Caco-2 (cell line): Measurements from ENCODE around the gene KIF26B. TPM values are rescaled to one million over a fixed set of nuclear protein-coding genes. Genes with fewer than 3 reads are reported as not detected.
A peak's percentile ranks its signal among the peaks of the same experiment; 100 is the strongest.

Experiments used
- BruUV-seq: library from RNA; stranded (reverse); fragments of 400-500 nt; replicated peaks from 2 replicates; lab custom pipeline; 2021; lab: Mats Ljungman, UMichigan
- CTCF ChIA-PET: fragments of 300-600 bp; sonication (Branson Sonifier 250); formaldehyde crosslinking; loops from one replicate; lab custom pipeline; 2022; ENCODE audit warnings: antibody characterized with exemption; lab: Charles Lee
- POLR2A ChIA-PET: fragments of 300-600 bp; sonication (Branson Sonifier 250); formaldehyde crosslinking; loops from one replicate; lab custom pipeline; 2022; ENCODE audit warnings: antibody characterized with exemption; lab: Charles Lee
- DNase-seq, 2 experiments: peaks; one replicate each; pipeline versions ENCODE4 v3.0.0 to v3.0.0-alpha.2; 2020 to 2022
- H3K27me3 ChIP-seq: replicated peaks from 2 replicates; pipeline ENCODE4 v1.6.0; 2011; ENCODE audit warnings: low read length; ENCODE audit not compliant: control insufficient read depth, insufficient read depth
- H3K36me3 ChIP-seq: 2 replicates; pipeline ENCODE4 v1.5.1; 2011; ENCODE audit warnings: low read length; ENCODE audit not compliant: control insufficient read depth, insufficient read depth
- H3K4me1 ChIP-seq: fragments of 250-450 bp; sonication (Bioruptor Pico); 2 replicates; pipeline ENCODE4 v1.5.1; 2020; ENCODE audit warnings: mild to moderate bottlenecking
- H3K4me3 ChIP-seq: 2 replicates; pipeline ENCODE4 v1.5.1; 2011; ENCODE audit warnings: low read depth, mild to moderate bottlenecking, control low read depth, low read length
- H3K9me3 ChIP-seq: fragments of 250-450 bp; sonication (Bioruptor Pico); 2 replicates; pipeline ENCODE4 v1.5.1; 2020; ENCODE audit warnings: mild to moderate bottlenecking, moderate library complexity
- H3K27ac Mint-ChIP-seq: one replicate; pipeline ENCODE4 v1.8.0; 2022; ENCODE audit warnings: mixed read lengths; ENCODE audit not compliant: unreplicated experiment
- H3K27me3 Mint-ChIP-seq: one replicate; pipeline ENCODE4 v1.8.0; 2022; ENCODE audit warnings: mixed read lengths; ENCODE audit not compliant: insufficient read depth, unreplicated experiment
- H3K36me3 Mint-ChIP-seq: one replicate; pipeline ENCODE4 v1.8.0; 2022; ENCODE audit warnings: mild to moderate bottlenecking, mixed read lengths; ENCODE audit not compliant: insufficient read depth, unreplicated experiment
- H3K4me1 Mint-ChIP-seq: one replicate; pipeline ENCODE4 v1.8.0; 2022; ENCODE audit warnings: low read depth, mixed read lengths; ENCODE audit not compliant: unreplicated experiment
- H3K4me3 Mint-ChIP-seq: one replicate; pipeline ENCODE4 v1.8.0; 2022; ENCODE audit warnings: mild to moderate bottlenecking, moderate library complexity, mixed read lengths; ENCODE audit not compliant: unreplicated experiment
- H3K9me3 Mint-ChIP-seq: one replicate; pipeline ENCODE4 v1.8.0; 2022; ENCODE audit warnings: mixed read lengths; ENCODE audit not compliant: unreplicated experiment
- intact Hi-C: fragments of 100-400 bp; cut with micrococcal nuclease; formaldehyde crosslinking; loops from one replicate; pipeline ENCODE4 v1.10.0; 2022; ENCODE audit not compliant: unreplicated experiment
- total RNA-seq: library from RNA; stranded (reverse); gene quantifications from 2 replicates; pipeline ENCODE4 v1.2.3, GENCODE V29; 2022
- TF ChIP-seq, protein P1 (sequence below), 2 experiments: fragments of 200-600 bp in 1 of 2; IDR thresholded peaks; 1 replicate in 1 of 2; 2 replicates in 1 of 2; pipeline versions ENCODE4 v1.5.1 to v1.8.0; 2011 to 2022; ENCODE audit warnings: antibody characterized with exemption in 1 of 2, control low read depth in 1 of 2, inconsistent platforms in 1 of 2, low read depth in 1 of 2, low read length in 1 of 2, mild to moderate bottlenecking in 1 of 2, moderate library complexity in 1 of 2; ENCODE audit not compliant: insufficient read depth in 1 of 2, severe bottlenecking in 1 of 2, unreplicated experiment in 1 of 2

Gene KIF26B
- total RNA-seq, 1 experiment from 2014 or later: 4.9 TPM

DNA sequence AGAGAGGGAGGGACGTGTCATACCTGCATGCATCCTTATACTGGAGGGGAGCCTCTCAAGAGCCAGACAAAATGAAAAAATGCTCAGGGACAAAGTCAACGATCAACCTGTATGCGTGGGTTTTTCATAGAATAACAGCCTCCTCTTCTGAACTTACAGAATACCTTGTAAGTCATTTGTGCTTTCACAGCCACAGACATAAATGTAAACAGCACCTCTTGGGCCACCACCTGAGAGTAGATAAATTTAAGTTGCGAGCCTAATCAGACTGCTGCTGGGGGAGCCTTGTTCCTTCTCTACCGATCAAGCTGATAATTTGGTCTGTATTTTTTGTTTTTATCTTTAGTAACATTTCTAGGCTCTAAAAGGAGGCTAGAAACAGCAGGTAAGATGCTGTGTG lies 223.1 kb downstream of the KIF26B start:
- no TSS peak for BruUV-seq
- DNase-seq: no peak
- ChIA-PET CTCF (interaction anchor here (0.5 kb wide), 1 partner anchor 334 kb away, joined by 3 read pairs; no protein-coding TSS in a partner anchor), POLR2A (no interaction called here)
- Mint-ChIP-seq H3K27me3 (no peaks in the 10 kb centered on the region), H3K27ac (peak overlapping the region; percentile 23), H3K4me1 (peaks cover 8% of the 10 kb centered on the region), H3K36me3 (no peaks in the 10 kb centered on the region), H3K4me3 (no peak overlapping the region), H3K9me3 (no peaks in the 10 kb centered on the region)
- intact Hi-C loops: no loop called here
- Histone ChIP-seq H3K36me3 (no peaks in the 10 kb centered on the region), H3K9me3 (no peaks in the 10 kb centered on the region), H3K4me1 (peaks cover 9% of the 10 kb centered on the region), H3K4me3 (no peak overlapping the region), H3K27me3 (no peaks in the 10 kb centered on the region)
- TF ChIP-seq, protein P1, sequence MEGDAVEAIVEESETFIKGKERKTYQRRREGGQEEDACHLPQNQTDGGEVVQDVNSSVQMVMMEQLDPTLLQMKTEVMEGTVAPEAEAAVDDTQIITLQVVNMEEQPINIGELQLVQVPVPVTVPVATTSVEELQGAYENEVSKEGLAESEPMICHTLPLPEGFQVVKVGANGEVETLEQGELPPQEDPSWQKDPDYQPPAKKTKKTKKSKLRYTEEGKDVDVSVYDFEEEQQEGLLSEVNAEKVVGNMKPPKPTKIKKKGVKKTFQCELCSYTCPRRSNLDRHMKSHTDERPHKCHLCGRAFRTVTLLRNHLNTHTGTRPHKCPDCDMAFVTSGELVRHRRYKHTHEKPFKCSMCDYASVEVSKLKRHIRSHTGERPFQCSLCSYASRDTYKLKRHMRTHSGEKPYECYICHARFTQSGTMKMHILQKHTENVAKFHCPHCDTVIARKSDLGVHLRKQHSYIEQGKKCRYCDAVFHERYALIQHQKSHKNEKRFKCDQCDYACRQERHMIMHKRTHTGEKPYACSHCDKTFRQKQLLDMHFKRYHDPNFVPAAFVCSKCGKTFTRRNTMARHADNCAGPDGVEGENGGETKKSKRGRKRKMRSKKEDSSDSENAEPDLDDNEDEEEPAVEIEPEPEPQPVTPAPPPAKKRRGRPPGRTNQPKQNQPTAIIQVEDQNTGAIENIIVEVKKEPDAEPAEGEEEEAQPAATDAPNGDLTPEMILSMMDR (IDR thresholded peaks at IDR 0.05; ENCODE audit: insufficient read depth in 1 of 2, low read depth in 1 of 2, low read length in 1 of 2, severe bottlenecking in 1 of 2, unreplicated experiment in 1 of 2): no peak

DNA sequence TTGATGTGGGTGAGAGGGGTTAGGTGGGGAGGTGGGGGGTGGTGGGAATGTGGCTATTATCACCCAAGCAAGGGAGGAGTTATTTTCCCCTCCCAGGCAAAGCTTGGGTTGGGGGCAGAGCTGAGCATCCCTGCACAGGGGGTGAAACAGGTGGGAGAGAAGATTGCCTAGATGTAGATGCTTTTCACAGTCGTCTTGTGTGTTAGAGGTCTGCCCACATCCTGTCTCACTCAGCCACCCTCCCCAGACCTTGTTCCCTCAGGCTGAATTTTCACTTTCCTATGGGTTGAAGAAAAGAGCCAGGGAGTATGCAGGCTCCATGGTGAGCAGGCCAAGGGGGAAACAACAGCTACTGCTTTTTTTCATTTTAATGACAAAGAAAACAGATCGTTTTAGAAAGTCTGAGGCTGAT lies 223.5 kb downstream of the KIF26B start:
- TF ChIP-seq, protein P1 (IDR thresholded peaks at IDR 0.05; ENCODE audit: insufficient read depth in 1 of 2, low read depth in 1 of 2, low read length in 1 of 2, severe bottlenecking in 1 of 2, unreplicated experiment in 1 of 2): no peak
- intact Hi-C loops: no loop called here
- Histone ChIP-seq H3K9me3 (no peaks in the 10 kb centered on the region), H3K4me1 (peaks cover 9% of the 10 kb centered on the region), H3K36me3 (no peaks in the 10 kb centered on the region), H3K4me3 (no peak overlapping the region), H3K27me3 (no peaks in the 10 kb centered on the region)
- peaks cover 8% of the 10 kb centered on the region for H3K4me1 Mint-ChIP-seq
- H3K9me3 Mint-ChIP-seq: no peaks in the 10 kb centered on the region
- ChIA-PET POLR2A (no interaction called here), CTCF (interaction anchor here (0.5 kb wide), 1 partner anchor 333 kb away, joined by 3 read pairs; no protein-coding TSS in a partner anchor)
- no peaks in the 10 kb centered on the region for H3K27me3 Mint-ChIP-seq
- DNase-seq: no peak
- no peak overlapping the region for H3K4me3 Mint-ChIP-seq
- H3K36me3 Mint-ChIP-seq: no peaks in the 10 kb centered on the region
- H3K27ac Mint-ChIP-seq: no peak overlapping the region
- BruUV-seq: no TSS peak

DNA sequence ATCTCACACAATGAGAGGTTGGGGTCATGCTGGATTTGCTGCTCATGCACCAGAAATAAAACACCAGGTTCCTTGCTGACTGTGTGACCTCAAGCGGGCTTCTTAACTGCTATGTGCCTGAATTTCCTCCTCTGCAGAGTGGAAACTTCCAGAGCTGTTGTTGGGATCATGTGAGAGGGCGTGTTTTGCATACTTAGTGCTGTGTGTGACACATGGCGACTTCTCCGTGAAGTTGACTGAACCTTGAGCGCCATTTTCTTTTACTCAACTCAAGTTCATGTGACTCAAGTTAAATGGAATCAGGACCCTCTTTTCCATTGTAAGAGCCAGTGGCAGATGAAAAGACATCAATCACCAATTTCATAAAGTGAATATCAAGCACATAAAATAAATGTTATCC lies 224.0 kb downstream of the KIF26B start:
- Histone ChIP-seq H3K4me1 (peaks cover 9% of the 10 kb centered on the region), H3K27me3 (no peaks in the 10 kb centered on the region), H3K9me3 (no peaks in the 10 kb centered on the region), H3K4me3 (no peak overlapping the region), H3K36me3 (no peaks in the 10 kb centered on the region)
- Mint-ChIP-seq H3K4me1 (peaks cover 8% of the 10 kb centered on the region), H3K36me3 (no peaks in the 10 kb centered on the region), H3K27ac (no peak overlapping the region), H3K27me3 (no peaks in the 10 kb centered on the region), H3K4me3 (no peak overlapping the region), H3K9me3 (no peaks in the 10 kb centered on the region)
- CTCF ChIA-PET: no interaction called here
- no peak for DNase-seq
- BruUV-seq: no TSS peak
- TF ChIP-seq, protein P1 (IDR thresholded peaks at IDR 0.05; ENCODE audit: insufficient read depth in 1 of 2, low read depth in 1 of 2, low read length in 1 of 2, severe bottlenecking in 1 of 2, unreplicated experiment in 1 of 2): no peak
- intact Hi-C loops: no loop called here
- POLR2A ChIA-PET: no interaction called here
